ENCODE measurements around the gene SNTA1.
"Not testable (repeated sequence)": the region's sequence is repeated elsewhere in the genome, so short reads cannot be mapped to it uniquely, and the experiment has no call there.

SNTA1 gene

DNA sequence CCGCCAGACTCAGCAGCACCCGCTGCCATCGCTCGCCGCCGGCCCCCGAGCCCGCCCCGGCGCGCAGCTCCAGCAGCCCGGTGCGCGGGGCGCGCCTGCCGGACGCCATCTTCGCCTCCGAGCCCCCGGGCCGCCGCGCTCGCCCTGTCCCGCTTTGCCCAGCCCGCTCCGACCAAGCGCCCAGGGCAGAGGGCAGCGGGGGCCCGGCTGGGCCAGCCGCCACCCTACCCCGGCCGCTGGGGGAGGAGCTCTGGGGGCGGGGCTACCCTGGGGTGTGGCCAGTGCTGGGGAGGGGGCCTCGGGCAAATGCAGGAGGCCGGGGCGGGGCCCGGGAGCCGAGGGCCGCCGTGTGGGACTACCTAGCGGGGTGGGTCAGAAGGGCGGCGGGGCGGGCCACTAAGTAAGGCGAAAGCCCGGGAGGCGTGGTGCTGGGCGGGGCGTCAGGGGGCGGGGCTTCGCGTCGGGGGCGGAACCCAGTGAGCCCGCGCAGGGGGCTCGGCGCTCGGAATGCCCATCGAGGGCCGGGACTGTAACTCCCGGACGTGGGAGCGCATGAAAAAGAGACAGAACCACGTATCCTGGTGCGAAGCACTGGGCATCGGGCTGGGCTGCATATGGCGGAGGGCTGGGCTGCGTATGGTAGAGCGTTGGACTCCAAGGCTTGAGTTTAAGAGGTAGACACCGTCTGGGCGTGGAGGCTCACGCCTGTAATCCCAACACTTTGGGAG is at the start of gene SNTA1:
TSS of gene SNTA1 (minus strand) at position 252 of the 728 bp plus-strand sequence. CDS start at position 109, 143 bp downstream.
- DNase-seq (ENCODE audit: low read depth) = no peak

DNA sequence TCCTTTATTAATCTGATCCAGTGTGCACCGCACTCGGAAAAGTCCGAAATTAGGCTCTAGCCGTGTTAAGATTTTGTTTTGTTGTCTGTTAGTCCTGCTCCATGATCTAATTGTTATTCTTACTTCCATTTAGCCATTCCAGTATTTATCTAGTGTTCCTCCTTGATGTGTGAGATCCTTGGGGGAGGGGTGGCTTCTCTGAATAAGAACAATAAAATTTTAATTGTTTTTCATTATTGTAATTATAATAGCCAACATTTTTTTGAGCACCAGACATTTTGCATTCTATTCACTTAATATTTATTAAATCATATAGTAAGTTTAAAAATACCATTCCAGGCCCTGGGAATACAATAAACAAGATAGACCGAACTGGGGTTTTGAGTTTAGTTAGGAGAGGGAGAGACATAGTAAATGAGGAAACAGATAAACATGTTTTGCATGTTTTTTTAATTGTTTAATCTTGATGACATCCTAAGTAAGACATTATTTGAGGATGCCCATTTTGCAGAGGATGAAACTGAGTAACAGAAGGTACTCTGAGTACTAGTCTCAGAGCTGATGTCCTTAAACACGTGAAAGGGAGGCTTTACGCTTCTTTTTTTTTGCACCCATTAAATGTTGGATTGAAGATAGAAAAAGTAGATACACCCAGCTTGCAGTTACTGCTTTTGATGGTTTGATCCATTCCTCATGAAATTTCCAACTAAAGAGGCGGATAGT is 47.5 kb upstream of the SNTA1 start:
- no peak for DNase-seq (ENCODE audit: low read depth)
- TF ChIP-seq, protein P1, sequence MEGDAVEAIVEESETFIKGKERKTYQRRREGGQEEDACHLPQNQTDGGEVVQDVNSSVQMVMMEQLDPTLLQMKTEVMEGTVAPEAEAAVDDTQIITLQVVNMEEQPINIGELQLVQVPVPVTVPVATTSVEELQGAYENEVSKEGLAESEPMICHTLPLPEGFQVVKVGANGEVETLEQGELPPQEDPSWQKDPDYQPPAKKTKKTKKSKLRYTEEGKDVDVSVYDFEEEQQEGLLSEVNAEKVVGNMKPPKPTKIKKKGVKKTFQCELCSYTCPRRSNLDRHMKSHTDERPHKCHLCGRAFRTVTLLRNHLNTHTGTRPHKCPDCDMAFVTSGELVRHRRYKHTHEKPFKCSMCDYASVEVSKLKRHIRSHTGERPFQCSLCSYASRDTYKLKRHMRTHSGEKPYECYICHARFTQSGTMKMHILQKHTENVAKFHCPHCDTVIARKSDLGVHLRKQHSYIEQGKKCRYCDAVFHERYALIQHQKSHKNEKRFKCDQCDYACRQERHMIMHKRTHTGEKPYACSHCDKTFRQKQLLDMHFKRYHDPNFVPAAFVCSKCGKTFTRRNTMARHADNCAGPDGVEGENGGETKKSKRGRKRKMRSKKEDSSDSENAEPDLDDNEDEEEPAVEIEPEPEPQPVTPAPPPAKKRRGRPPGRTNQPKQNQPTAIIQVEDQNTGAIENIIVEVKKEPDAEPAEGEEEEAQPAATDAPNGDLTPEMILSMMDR (IDR thresholded peaks at IDR 0.05; ENCODE audit: control insufficient read depth, insufficient read depth, low read depth, low read length, missing control alignments) = no peak
- peak overlapping the region; percentile 77 for H3K4me3 ChIP-seq (ENCODE audit: control insufficient read depth, low read depth, low read length)

More for the DNA sequence above, at the start of gene SNTA1:
- TF ChIP-seq, protein P1 (IDR thresholded peaks at IDR 0.05; ENCODE audit: control insufficient read depth, insufficient read depth, low read depth, low read length, missing control alignments) = no peak
- H3K4me3 ChIP-seq (ENCODE audit: control insufficient read depth, low read depth, low read length) = peak within 1 kb of the TSS; percentile 64

DNA sequence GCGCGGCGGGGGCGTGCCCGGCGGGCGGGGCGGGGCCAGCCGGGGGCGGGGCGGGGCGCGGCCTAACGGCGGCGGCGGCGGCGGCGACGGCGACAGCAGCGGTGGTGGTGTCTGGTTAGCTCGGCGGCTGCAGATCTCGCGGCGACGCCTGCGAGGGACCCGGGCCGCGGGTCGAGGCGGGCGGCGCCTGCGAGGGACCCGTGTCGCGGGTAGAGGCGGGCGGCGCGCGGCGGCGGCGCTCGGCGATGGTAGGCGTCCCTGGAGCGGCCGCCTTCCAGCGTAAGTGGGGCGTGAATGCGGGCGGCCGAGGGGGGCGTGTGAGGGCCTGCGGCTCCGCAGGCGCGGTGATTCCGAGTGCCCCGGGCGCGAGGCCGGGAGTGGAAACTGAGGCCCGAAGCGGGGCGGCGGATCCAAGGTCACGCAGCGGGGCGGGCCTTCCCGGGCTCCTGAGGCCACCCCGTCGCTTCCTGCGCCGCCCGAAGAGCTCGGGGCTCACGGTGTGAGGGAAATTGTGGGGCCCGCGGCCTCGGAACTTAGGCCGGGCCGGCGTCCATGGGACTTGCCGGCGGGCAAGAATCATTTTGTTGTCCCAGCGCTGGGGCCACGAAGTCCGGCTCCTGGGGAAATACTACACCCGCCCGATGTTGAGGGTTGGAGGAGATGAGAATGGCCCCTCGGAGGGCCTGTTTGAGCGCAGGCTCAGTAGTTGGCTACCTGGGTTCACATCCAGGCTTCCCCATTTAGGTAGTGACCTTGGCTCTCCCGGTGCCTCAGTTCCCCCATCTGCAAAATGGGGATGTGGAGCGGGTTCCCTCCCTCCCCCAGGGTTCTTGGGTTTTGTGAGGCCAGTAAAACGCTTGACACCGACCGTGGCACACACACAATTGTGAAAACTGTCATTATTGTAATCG is 46.7 kb upstream of the SNTA1 start, which contains the start of gene CBFA2T2:
TSS of gene CBFA2T2 (plus strand) at position 74 of the 911 bp plus-strand sequence. CDS start at position 246, 172 bp downstream.
- peak within 1 kb of the TSS; percentile 77 for H3K4me3 ChIP-seq (ENCODE audit: control insufficient read depth, low read depth, low read length)
- peak; percentile 16 for DNase-seq (ENCODE audit: low read depth)
- TF ChIP-seq, protein P1 (IDR thresholded peaks at IDR 0.05; ENCODE audit: control insufficient read depth, insufficient read depth, low read depth, low read length, missing control alignments) = no peak

DNA sequence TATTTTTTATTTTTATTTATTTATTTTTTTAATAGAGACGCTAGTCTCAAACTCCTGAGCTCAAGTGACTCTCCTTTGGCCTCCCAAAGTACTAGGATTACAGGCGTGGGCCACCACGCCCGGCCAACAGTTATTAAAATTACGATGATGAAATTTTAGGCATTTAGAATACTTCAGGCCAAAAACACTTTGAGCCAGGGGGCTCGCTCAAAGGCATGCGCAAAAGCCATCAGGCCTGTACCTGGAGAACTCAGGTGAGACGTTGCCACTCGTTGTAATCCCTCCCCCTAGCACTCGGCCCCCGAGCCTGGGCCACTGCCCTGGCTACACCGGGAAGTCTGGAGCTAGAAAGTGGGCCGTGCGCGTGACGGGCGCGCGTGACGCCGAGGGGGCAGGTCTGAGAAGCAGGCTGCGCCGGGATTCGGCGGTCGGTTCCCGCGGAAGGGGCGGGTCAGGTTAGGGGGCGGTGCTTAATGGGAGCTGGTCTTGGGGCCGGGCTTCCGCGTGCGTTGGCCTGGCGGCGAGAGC is 46.0 kb upstream of the SNTA1 start:
- TF ChIP-seq, protein P1 (IDR thresholded peaks at IDR 0.05; ENCODE audit: control insufficient read depth, insufficient read depth, low read depth, low read length, missing control alignments) = no peak
- peak; percentile 80 for DNase-seq (ENCODE audit: low read depth)
- peak overlapping the region; percentile 52 for H3K4me3 ChIP-seq (ENCODE audit: control insufficient read depth, low read depth, low read length)

DNA sequence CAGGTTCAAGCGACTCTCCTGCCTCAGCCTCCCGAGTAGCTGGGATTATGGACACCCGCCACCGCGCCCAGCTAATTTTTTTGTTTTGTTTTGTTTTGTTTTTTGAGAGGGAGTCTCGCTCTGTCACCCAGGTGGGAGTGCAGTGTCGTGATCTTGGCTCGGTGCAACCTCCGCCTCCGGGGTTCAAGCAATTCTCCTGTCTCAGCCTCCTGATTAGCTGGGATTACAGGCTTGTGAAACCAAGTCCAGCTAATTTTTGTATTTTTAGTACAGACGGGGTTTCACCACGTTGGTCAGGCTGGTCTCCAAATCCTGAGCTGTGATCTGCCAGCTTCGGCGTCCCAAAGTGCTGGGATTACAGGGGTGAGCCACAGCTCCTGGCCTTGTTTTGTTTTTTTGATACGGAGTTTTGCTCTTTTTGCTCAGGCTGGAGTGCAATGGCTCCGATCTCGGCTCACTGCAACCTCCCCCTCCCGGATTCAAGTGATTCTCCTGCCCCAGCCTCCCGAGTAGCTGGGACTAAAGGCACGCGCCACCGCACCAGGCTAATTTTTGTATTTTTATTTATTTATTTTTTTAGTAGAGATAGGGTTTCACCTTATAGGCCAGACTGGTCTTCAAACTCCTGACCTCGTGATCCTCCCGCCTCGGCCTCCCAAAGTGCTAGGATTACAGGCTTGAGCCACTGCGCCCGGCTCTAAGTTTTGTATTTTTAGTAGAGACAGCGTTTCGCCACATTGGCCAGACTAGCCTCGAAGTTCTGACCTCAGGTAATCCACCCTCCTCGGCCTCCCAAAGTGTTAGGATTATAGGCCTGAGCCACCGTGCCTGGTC is 45.3 kb upstream of the SNTA1 start:
- not testable (repeated sequence) for DNase-seq (ENCODE audit: low read depth)
- H3K4me3 ChIP-seq (ENCODE audit: control insufficient read depth, low read depth, low read length) = peak overlapping the region; percentile 52

DNA sequence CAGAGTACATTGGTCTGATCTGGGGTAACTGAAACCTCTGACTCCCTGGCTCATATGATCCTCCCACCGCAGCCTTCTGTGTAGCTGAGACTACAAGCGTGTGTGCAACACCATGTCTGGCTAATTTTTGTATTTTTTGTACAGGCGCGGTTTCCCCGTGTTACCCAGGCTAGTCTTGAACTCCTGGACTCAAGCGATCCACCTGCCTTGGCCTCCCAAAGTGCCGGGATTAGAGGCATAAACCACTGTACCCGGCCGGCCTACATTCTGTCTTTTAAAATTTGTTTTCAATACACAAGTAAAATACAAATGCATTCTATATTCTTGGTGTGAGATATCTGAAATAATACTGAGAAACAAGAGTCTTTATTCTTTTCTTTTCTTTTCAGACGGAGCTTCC is 44.6 kb upstream of the SNTA1 start:
- TF ChIP-seq, protein P1 (IDR thresholded peaks at IDR 0.05; ENCODE audit: control insufficient read depth, insufficient read depth, low read depth, low read length, missing control alignments) = no peak
- no peak for DNase-seq (ENCODE audit: low read depth)
- H3K4me3 ChIP-seq (ENCODE audit: control insufficient read depth, low read depth, low read length) = no peak overlapping the region

DNA sequence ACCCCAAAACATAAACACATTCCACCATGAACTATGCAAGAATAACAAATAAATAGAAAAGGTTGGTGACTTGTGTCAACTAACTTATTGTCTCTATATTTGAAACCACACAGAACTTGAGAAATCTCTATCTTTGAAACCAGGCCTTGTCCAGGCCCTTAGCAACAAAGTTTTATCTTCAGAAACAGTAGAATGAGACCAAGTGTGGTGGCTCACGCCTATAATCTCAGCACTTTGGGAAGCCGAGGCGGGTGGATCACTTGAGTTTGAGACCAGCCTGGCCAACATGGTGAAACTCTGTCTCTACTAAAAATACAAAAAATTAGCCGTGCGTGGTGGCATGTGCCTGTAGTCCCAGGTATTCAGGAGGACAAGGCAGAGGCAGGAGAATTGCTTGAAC is 39.6 kb upstream of the SNTA1 start:
- not testable (repeated sequence) for DNase-seq (ENCODE audit: low read depth); H3K4me3 ChIP-seq (ENCODE audit: control insufficient read depth, low read depth, low read length)
